NCI-H1436 treated with DMSO at 0.1 percent for 48 hours (cell line): ENCODE measurements around the gene CHSY1.

ENCODE experiments used
- DNase-seq: peaks from one replicate; lab custom pipeline; 2025; lab: John Stamatoyannopoulos, UW

Gene CHSY1

GRCh38 chr15:101188637-101189408 lies 63.0 kb downstream of the CHSY1 start:
- no peak for DNase-seq

- no peak for DNase-seq
These were observed 63.8 kb downstream of the CHSY1 start for GRCh38 chr15:101187820-101188636.

- no peak for DNase-seq
These were observed 66.1 kb downstream of the CHSY1 start for GRCh38 chr15:101185770-101186169.

- DNase-seq, result no peak
These were observed 66.5 kb downstream of the CHSY1 start for GRCh38 chr15:101185336-101185735.

- DNase-seq, result no peak
These were observed 67.0 kb downstream of the CHSY1 start for GRCh38 chr15:101184830-101185229.

- DNase-seq, result no peak
These were observed 67.9 kb downstream of the CHSY1 start for GRCh38 chr15:101183931-101184305.

GRCh38 chr15:101183226-101183930 lies 68.5 kb downstream of the CHSY1 start:
- DNase-seq, result no peak

- no peak for DNase-seq
These were observed 69.6 kb downstream of the CHSY1 start for GRCh38 chr15:101182215-101182614.

- no peak for DNase-seq
These were observed 70.5 kb downstream of the CHSY1 start for GRCh38 chr15:101181349-101181748.

- no peak for DNase-seq
These were observed 71.1 kb downstream of the CHSY1 start for GRCh38 chr15:101180620-101181307.

GRCh38 chr15:101179341-101180153 lies 72.3 kb downstream of the CHSY1 start:
- no peak for DNase-seq

GRCh38 chr15:101178931-101179330 lies 72.9 kb downstream of the CHSY1 start:
- DNase-seq, result no peak

GRCh38 chr15:101178479-101178878 lies 73.4 kb downstream of the CHSY1 start:
- DNase-seq, result no peak

GRCh38 chr15:101177866-101178265 lies 74.0 kb downstream of the CHSY1 start:
- DNase-seq, result no peak

GRCh38 chr15:101176625-101177024 lies 75.2 kb downstream of the CHSY1 start:
- DNase-seq, result no peak

GRCh38 chr15:101175401-101175800 lies 76.4 kb downstream of the CHSY1 start:
- DNase-seq, result no peak

GRCh38 chr15:101174152-101174920 lies 77.5 kb downstream of the CHSY1 start:
- DNase-seq, result no peak

- DNase-seq, result no peak
These were observed 78.4 kb downstream of the CHSY1 start for GRCh38 chr15:101173233-101174119.

- no peak for DNase-seq
These were observed 79.3 kb downstream of the CHSY1 start for GRCh38 chr15:101172501-101173071.
